ENCODE measurements around the gene CDHR4.
"Not testable (repeated sequence)": the region's sequence is repeated elsewhere in the genome, so short reads cannot be mapped to it uniquely, and the experiment has no call there.

CDHR4 gene

DNA sequence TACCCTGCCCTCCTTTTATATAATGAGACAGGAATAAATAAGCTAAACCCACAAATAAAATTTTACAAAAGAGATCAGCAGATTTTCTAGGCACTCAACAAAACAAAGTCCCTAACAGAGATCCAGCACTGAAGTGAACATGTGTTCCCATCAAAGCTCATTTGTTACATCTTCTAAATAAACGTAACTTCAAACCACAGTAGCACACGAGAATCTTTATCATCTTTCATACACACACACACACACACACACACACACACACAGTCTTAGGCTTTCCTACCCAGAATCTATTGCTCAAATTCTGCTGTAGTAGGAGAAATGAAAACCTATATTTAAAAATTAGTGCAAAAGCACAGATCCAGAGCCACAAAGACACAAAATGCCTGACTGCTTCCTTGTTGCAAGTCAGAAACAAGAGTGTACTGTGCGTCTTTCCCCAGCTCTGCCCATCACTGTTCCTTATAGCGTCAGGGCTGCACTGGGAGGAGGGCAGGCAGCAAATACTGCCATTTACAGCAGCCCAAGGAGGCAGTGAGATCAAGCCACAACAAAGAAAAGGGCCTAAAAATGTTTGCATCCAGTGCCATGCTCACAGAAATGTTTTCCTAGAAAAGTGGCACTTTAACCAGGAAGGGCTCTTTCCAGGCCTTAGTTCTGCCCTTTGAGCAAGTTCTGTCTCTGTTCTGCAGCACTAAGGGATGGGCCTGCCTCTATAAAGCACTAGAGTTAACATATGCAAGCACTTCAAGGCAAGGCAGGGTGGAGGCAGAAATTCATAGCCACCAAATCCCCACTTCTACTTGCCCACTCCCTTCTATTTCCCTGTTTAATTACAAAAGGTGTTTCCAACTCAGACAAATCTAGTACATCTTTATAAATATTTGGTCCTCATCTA is 19.3 kb downstream of the CDHR4 start:
- DNase-seq = no peak

DNA sequence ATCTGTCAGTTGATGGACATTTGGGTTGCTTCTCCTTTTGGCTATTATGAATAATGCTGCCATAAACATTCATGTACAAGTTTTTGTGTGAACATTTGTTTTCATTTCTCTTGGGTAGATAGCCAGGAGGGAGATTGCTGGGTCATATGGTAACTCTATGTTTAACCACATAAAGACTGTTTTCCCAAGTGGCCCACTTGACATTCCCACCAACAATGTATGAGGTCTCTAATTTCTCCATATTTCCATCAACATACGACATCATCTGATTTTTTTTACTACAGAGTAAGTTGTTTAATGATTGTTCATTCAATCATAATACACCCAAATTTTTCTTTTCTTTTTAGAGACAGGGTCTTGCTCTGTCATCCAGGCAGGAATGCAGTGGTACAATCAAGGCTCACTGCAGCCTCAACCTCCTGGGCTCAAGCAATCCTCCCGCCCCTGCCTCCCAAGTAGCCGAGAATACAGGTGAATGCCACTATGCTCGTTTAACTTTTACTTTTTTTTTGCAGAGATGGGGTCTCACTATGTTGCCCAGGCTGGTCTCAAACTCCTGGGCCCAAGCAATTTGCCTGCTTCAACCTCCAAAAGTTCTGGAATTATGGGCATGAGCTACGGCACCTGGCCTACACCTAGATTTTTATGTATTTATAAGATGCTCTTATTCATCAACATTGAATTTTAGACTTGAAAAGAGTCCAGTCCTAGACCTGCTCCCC is 20.2 kb downstream of the CDHR4 start:
- no peak for DNase-seq

DNA sequence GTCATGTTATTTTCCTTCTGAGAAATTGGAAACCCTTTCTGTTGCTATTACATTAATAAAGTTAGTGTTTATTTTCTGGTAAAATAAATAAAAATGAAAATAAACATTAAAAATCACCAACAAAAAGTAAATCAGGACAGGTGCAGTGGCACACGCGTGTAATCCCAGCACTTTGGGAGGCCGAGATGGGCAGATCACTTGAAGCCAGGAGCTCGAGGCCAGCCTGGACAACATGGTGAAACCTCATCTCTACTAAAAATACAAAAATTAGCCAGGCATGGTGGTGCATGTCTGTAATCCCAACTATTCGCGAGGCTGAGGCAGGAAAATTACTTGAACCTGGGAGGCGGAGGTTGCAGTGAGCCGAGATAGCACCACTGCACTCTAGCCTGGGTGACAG is 23.6 kb downstream of the CDHR4 start:
- DNase-seq = not testable (repeated sequence)

DNA sequence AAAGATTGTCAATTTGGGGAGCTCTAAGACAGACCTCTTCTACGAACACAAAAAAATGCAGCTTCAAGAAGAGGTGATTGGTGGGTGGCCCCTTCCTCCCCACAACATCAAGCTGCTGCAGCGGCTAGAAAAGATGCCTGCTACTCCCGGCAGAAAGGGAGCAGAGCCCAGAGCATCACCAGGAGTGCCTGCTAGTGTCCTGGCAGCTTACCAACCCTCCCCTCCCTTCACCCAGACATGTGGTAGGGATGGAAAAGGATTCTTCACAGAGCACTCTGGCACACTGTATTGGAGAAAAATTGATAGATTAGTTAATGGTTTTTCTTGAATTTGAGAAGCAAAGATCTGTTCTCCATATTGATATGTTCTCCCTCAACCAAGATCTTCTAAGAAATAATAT is 24.1 kb downstream of the CDHR4 start:
- DNase-seq = no peak

DNA sequence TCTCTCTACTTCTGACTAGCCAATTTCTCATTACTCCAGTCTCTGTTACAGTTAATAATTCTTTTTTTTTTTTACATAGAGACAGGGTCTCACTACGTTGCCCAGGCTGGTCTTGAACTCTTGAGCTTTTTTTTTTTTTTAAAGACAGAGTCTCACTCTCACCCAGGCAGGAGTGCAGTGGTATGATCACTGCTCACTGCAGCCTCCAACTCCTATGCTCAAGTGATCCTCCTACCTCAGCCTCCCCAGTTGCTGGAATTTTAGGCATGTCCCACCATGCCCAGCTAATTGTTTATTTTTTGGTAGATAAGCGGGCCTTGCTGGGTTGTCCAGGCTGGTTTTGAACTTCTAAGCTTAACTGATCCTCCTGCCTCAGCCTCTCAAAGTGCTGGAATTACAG is 27.0 kb downstream of the CDHR4 start:
- DNase-seq = no peak

DNA sequence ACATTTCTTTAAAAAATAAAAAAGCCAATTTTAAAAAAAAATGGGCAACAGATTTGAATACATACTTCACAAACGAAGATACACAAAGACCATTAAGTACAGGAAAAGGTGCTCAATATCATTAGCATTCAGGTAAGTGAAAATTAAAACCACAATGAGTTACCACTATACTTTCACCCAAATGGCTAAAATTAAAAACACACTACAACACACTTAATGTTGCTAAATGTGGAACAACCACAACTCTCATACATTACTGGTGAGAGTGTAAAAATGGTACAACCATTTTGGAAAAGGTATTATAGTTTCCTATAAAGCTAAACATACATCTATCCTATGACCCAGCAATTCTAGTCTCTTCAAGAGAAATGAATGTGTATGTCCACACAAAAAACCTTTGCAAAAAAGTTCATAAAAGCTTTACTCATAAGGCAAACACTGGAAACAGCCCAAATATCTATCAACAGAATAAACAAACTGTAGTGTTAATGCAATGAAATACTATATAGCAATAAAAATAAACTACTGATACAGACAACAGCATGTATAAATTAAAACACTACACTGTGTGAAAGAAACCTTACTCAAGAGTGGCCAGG is 28.2 kb downstream of the CDHR4 start:
- DNase-seq = no peak

DNA sequence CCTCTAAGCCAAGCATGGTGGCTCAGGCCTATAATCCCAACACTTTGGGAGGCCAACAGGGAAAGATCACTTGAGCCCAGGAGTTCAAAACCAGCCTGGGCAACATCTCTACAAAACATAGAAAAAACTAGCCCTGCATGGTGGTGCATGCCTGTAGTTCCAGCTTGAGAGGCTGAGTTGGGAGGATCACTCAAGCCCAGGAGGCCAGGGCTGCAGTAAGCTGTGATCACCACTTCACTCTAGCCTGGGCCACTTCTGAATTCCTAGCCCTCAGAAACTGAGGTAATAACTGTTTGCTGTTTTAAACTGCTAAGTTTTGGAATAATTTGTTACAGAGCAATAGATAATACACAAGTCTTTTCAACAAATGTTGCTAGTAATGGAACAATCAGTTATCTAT is 29.7 kb downstream of the CDHR4 start:
- no peak for DNase-seq

DNA sequence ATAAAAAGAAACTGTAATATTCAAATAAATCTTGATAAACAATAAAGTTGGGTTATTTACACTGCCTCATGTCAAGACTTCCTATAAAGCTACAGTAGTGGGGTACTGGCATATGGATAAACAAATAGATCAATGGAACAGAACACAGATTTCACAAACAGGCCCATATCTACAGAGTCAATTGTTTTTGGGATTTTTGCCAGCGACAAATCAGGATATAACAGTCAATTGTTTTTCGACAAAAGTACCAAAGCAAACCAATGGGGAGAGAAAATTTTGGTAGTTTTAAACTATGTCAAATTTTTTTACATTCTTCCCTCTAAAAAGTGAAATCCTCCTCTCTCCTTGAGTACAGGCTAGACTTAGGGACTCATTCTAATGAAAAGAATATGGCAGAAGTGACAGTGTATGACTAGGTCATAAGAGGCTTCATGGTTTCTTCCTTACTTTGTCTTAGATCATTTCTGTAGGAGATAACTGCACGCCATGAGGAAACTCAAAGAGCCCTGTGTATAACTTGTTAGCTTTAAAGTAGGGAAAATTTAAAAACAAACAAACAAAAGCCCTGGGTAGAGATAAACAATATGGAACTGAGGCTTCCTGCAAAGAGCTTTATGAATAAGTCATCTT is 30.3 kb downstream of the CDHR4 start:
- DNase-seq = no peak

DNA sequence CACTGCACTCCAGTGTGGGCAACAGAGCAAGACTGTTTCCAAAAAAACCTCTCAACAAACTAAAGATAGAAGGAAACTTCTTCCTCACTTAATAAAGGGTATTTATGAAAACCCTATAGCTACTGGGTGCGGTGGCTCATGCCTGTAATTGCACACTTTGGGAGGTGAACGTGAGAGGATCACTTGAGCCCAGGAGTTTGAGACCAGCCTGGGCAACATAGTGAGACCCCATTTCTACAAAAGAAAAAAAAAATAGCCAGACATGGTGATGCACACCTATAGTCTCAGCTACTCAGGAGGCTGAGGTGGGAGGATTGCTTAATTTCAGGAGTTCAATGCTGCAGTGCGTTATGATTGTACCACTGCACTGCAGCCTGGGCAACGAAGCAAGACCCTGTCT is 35.7 kb downstream of the CDHR4 start:
- no peak for DNase-seq

DNA sequence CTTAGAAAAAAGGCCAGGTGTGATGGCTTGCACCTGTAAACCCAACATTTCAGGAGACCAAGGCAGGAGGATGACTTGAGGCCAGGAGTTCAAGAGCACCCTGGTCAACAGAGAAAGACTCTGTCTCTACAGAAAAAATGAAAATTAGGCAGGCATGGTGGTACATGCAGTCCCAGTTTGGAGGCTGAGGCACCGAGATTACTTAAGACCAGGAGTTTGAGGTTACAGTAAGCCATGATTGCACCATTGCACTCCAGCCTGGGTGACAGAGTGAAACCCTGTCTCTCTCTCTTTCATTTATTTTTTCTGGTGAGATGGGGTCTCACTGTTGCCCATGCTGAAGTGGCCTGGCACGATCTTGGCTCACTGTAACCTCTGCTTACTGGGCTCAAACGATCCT is 38.0 kb downstream of the CDHR4 start:
- no peak for DNase-seq

DNA sequence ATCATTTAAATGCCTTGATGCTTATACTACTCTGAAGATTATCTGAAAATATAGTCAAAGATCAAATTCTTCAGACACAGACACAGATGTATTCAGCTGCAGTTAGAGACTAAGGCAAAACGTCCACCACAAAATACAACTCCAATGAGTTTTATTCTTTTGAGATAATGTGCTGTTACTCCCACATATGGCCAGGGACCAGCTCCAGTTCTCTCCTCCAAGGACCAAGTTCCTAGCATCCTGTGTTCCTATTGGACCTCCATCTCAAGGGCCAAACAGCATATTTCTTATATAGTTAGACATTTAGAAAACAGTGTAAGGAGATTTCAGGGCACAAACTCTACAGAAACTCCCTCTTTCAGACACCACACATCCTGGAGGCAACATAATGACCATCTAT is 40.4 kb downstream of the CDHR4 start:
- DNase-seq = no peak

DNA sequence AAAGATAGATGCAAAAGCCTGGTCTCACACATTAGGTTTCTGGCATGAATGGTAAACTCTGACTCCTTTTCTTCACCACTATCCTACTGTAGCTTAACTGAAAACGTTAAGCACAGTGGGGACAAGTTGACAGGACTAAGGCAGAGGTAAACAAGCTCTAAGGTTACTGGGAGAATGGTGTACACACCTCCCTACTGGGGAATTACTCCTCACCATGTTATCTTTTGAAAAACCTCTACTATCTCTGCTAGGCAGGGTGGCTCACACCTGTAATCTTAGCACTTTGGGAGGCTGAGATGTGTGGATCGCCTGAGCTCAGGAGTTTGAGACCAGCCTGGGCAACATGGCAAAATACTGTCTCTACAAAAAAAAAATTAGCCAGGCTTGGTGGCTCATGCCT is 42.5 kb downstream of the CDHR4 start:
- DNase-seq = no peak

DNA sequence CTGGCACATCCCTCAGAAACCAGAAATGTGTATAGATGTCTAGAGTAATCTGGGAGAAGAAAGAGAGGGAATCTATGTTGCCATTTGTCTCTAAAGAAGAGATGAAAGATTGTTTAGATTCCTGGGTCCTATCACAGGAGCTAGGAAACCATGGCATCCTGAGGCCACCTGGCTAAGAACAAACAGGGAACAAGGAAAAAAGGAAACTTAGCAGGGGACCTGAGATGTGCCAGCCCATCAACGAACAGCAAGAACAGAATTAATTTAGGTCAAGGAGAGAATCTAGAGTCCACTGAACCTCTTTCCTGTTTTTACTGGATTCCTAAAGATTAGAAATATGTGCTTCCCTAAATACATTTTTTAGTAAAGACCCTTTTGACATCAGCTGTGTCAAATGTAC is 43.6 kb downstream of the CDHR4 start:
- no peak for DNase-seq

DNA sequence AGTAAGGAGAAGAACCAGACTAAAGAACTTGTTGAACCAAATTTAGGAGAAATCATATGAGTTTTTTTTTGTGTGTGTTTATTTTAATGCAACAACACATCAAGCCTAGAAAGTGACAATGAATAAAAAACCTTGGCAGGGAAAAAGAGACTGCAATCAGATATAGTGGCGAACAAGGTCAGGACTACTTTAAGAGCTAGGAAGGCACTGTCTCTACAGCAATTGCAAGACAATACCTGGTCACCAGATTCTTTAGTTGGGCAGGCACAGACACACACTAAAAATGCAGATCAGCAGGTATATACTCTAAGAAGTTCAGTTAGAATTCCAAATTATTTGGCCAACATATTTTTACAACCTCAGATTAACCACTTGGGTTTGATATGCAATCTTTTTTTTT is 45.1 kb downstream of the CDHR4 start:
- no peak for DNase-seq

DNA sequence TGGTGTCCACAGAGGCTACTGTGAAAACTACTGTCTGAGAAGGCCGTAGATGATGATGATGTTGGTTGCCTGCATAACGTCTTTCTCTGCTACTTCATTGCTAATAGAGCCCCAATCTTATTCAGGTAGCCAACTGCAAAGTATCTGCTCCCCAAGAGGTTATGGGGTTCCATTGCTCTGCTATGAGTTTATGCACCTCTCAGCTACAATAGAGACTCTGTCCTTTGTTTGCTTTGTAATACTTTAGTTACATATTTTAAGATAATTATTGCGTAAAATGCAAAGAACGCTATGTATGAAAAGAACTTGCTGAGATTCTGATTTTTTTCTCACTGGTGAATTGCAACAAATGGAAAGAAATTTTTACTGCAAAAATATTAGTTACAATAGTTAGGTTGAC is 48.2 kb downstream of the CDHR4 start:
- no peak for DNase-seq

DNA sequence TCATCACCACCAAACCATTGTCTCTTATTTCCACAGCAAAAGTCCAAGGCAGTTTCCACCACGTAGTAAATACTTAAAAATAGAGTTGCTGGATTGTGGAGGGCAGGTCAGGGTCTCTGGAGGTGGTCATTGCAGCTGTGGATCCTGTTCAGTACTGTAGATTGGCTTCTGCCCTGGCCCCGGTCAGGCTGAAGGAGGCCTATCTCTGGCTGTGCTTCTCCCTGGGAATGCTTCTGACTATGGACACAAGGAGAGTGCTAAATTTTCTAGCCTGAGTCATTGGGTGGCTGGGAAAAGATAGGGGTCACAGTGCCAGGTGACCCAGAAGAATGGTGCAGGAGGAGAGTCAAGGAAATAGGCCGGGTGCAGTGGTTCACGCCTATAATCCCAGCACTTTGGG is 49.6 kb downstream of the CDHR4 start:
- DNase-seq = no peak

DNA sequence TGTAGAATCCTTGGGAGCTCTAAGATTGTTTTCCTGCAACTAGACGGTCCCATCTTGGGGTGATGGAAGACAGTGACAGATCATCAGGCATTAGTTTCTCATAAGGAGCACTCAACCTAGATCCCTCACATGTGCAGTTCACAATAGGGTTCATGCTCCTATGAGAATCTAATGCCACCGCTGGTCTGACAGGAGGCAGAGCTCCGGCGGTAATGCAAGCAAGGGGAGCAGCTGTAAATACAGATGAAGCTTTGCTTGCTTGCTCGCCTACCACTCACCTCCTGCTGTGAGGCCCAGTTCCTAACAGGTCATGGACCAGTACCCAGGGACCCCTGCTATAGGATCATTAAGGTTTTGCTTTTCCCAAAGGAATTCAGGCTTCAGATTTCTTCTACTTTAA is 50.8 kb downstream of the CDHR4 start:
- DNase-seq = not testable (repeated sequence)

DNA sequence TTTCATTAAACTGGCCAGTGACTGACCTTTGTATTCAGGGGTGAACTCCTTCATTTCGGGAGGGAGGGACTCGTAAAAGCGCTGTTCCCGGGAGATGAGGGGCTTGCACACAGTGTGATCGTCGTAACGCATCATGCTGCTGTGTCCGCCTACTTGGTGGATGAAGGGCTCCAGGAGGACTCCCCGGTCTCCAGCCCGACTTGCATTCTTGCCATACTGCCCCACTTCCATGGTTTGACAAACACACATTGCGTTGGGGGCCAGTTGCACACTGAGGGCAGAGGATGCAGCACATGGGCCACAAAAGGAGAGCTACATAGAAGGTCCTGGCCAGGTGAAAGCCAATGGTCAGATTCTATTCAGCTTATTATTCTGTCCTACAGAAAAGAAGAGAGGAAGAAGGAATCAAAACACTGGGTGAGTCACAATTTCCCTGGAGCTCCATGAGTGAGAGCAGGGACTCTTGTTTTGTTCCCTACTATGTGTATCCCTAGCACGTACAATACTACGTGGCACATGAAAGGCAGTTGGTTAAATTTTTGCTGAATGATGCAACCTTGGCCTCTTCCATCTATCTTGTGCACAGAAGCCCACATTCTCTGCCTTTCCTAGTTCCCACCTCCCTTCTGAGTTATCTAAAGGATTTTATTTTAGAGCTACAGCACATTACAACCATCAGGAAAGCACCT is 51.7 kb downstream of the CDHR4 start:
- no peak for DNase-seq

DNA sequence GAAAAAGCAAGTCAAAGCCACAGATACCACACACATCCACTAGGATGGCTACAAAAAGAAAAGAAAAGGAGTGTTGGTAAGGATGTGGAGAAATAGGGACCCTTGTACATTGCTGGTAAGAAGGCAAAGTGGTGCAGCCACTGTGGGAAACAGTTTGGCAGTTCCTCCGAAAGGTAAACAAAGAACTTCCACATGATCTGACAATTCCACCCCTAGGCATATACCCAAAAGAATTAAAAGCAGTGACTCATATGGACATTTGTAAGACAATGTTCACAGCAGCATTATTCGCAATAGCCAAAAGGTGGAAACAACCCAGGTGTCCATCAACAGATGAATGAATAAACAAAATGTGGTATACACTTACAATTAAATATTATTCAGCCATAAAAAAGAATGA is 53.7 kb downstream of the CDHR4 start:
- no peak for DNase-seq

All from NCI-H748 treated with DMSO at 0.1 percent for 48 hours (cell line).